Measurements from ENCODE around the gene ATP5MC3. TPM values are rescaled to one million over a fixed set of nuclear protein-coding genes. Genes with fewer than 3 reads are reported as not detected.

ATP5MC3 gene
- total RNA-seq, 4 donors from 2014 or later: 62.7 to 170 (median 105) TPM

DNA sequence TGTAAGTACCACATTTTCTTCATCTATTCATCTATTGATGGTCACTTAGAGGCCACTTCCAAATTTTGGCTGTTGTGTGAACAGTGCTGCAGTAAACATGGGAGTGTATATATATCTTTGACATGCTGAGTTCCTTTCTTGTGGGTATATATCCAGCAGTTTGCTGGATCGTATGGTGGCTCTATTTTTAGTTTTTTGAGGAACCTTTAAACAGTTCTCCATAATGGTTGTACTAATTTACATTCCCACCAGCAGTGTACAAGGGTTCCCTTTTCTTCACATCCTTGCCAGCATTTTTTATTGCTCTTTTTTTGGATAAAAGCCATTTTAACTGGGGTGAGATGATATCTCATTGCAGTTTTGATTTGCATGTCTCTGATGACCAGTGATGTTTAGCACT, 7.3 kb upstream of the ATP5MC3 start:
- H3K4me3 ChIP-seq (ENCODE audit: low read depth, poor library complexity, severe bottlenecking): no peak overlapping the region
- 22 to 29% methylated on average over 1 of the region's 1 CpG for WGBS, 2 donors
- intact Hi-C loops (cut with DNase I; ENCODE audit: low total_unique reads): no loop called here
- no peak for DNase-seq (ENCODE audit: low spot score in 2 of 2)
- TF ChIP-seq CTCF (IDR thresholded peaks at IDR 0.05): no peak

- no peak for DNase-seq (ENCODE audit: low spot score in 2 of 2)
- intact Hi-C loops (cut with DNase I; ENCODE audit: low total_unique reads): no loop called here
- no peak overlapping the region for H3K4me3 ChIP-seq (ENCODE audit: low read depth, poor library complexity, severe bottlenecking)
- 89 to 95% methylated on average over 1 of the region's 1 CpG for WGBS, 2 donors
- no peak for TF ChIP-seq POLR2A (IDR thresholded peaks at IDR 0.05)
- no peak for TF ChIP-seq CTCF (IDR thresholded peaks at IDR 0.05)
Observed at GRCh38 chr2:175187378-175187777, 5.9 kb upstream of the ATP5MC3 start.

DNA sequence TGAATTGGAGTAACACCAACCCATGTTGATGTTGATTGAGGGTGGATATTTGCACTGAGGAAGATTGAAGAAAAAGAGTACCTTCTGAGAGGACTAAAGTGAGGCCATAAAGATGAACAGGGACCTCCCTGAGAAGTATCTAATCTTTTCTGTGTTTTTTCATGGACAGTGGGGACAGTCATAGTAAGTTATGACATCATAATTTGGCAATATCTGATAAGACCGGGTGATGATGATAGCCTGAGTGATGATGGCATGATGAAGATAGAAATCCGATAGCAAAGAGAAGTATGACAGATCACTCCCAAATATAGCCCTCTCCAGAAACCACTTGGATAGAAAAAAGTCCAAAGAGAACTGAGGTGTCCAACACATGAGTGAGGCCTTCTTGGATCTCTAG, 2.2 kb upstream of the ATP5MC3 start:
- no peak overlapping the region for H3K4me3 ChIP-seq (ENCODE audit: low read depth, poor library complexity, severe bottlenecking)
- TF ChIP-seq CTCF (IDR thresholded peaks at IDR 0.05) (no peak), POLR2A (IDR thresholded peaks at IDR 0.05) (no peak)
- DNase-seq (ENCODE audit: low spot score in 2 of 2): no peak
- WGBS, 2 donors: 90 to 91% methylated on average over 2 of the region's 2 CpGs
- intact Hi-C loops (cut with DNase I; ENCODE audit: low total_unique reads): no loop called here

DNA sequence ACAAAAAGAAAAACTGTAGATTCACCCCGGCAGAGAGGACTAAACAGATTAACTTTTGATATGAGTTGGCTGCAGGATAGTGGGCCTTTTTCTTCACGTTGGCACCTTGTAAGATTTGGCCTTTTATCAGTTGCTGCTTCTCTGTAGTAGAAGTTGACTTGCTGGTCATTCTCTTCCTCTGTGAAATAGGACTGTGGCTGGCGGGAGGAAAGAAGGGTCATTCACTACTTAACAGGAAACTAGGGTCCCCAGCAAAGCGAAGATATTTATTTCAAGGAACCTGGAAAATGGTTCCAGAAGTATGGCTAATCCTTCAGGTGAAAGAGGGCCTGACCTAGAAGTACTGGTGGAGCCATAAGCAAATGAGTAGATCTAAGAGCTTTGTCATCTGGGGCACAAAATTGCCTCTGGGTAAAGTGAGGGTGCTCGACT, 383 bp upstream of the ATP5MC3 start:
- intact Hi-C loops (cut with DNase I; ENCODE audit: low total_unique reads): no loop called here
- no peak for TF ChIP-seq POLR2A (IDR thresholded peaks at IDR 0.05)
- no peak for TF ChIP-seq CTCF (IDR thresholded peaks at IDR 0.05)
- no peak for DNase-seq (ENCODE audit: low spot score in 2 of 2)
- WGBS, 2 donors: 47 to 59% methylated on average over 5 of the region's 5 CpGs
- no peak overlapping the region for H3K4me3 ChIP-seq (ENCODE audit: low read depth, poor library complexity, severe bottlenecking)

DNA sequence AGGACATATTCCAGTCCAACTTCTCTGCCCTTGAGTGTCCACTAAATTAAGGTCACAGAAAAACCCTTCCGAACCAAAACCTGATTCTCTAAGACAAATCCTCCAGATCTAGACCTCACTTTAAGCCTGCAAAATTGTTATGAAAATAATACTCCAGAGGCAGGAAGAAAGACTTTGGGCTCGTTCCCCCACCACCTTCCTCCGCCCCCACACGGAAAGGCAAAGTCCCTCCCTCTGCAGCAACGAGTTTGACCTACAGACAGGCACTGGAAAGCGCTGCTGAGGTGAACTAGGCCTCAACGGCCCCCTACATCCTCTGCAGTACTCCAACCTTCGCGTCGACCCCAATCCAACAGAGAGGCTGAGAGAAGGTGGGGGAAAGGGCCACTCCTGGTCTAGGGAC, 808 bp downstream of the ATP5MC3 start:
- WGBS, 2 donors: 4 to 5% methylated on average over 10 of the region's 10 CpGs
- peak in 1 of 2 donors; percentile 20 for DNase-seq (ENCODE audit: low spot score in 2 of 2)
- TF ChIP-seq POLR2A (IDR thresholded peaks at IDR 0.05) (no peak), CTCF (IDR thresholded peaks at IDR 0.05) (no peak)
- peak overlapping the region; percentile 76 for H3K4me3 ChIP-seq (ENCODE audit: low read depth, poor library complexity, severe bottlenecking)
- intact Hi-C loops (cut with DNase I; ENCODE audit: low total_unique reads): no loop called here

GRCh38 chr2:175176624-175177023, 4.9 kb downstream of the ATP5MC3 start:
- 73 to 77% methylated on average over 5 of the region's 5 CpGs for WGBS, 2 donors
- intact Hi-C loops (cut with DNase I; ENCODE audit: low total_unique reads): no loop called here
- no peak overlapping the region for H3K4me3 ChIP-seq (ENCODE audit: low read depth, poor library complexity, severe bottlenecking)
- DNase-seq (ENCODE audit: low spot score in 2 of 2): no peak
- TF ChIP-seq CTCF (IDR thresholded peaks at IDR 0.05) (no peak), POLR2A (IDR thresholded peaks at IDR 0.05) (no peak)

Measured in lower leg skin (tissue), 4 donors.